ENCODE data around the gene TTLL4. TPM values are rescaled to one million over a fixed set of nuclear protein-coding genes. Genes with fewer than 3 reads are reported as not detected.
A peak's percentile ranks its signal among the peaks of the same experiment; 100 is the strongest.

The TTLL4 gene
- total and polyA plus RNA-seq, 5 experiments from 2014 or later = 2.2 to 23.1 (median 5.4) TPM

- peaks cover 0 to 11% (median 7%) of the 10 kb centered on the region in 4 donors for H3K4me1 Mint-ChIP-seq
- peak overlapping the region in 2 of 10 donors; percentile 28 to 40 for H3K4me3 Mint-ChIP-seq
- POLR2A ChIA-PET = no interaction called here
- ATAC-seq (no peak), DNase-seq (no peak)
- peaks cover 29 to 65% (median 52%) of the 10 kb centered on the region in 5 donors for H3K27me3 Mint-ChIP-seq
- H3K9me3 Mint-ChIP-seq = peaks cover 0 to 12% (median 5%) of the 10 kb centered on the region in 9 donors
- peak overlapping the region in 1 of 10 donors; percentile 87 for H3K27ac Mint-ChIP-seq
- H3K36me3 Mint-ChIP-seq = peaks cover 12 to 16% (median 15%) of the 10 kb centered on the region in 3 donors
Measured at GRCh38 chr2:218782528-218782844, 71.9 kb downstream of the TTLL4 start.

GRCh38 chr2:218783688-218784087 lies 73.1 kb downstream of the TTLL4 start:
- DNase-seq (no peak), ATAC-seq (no peak)
- H3K9me3 Mint-ChIP-seq = peaks cover 0 to 5% (median 0%) of the 10 kb centered on the region in 9 donors
- peaks cover 34 to 72% (median 59%) of the 10 kb centered on the region in 5 donors for H3K27me3 Mint-ChIP-seq
- no peak overlapping the region for H3K4me3 Mint-ChIP-seq
- POLR2A ChIA-PET = no interaction called here
- peaks cover 0 to 11% (median 7%) of the 10 kb centered on the region in 4 donors for H3K4me1 Mint-ChIP-seq
- no peak overlapping the region for H3K27ac Mint-ChIP-seq
- H3K36me3 Mint-ChIP-seq = peaks cover 10 to 20% (median 16%) of the 10 kb centered on the region in 3 donors

- ATAC-seq = no peak
- Mint-ChIP-seq H3K36me3 (peaks cover 5 to 25% (median 13%) of the 10 kb centered on the region in 3 donors), H3K4me3 (no peak overlapping the region), H3K27ac (no peak overlapping the region), H3K4me1 (peaks cover 0 to 11% (median 7%) of the 10 kb centered on the region in 4 donors), H3K27me3 (peaks cover 27 to 64% (median 52%) of the 10 kb centered on the region in 5 donors), H3K9me3 (peaks cover 0 to 4% (median 0%) of the 10 kb centered on the region in 9 donors)
- POLR2A ChIA-PET = no interaction called here
- no peak for DNase-seq
Measured at GRCh38 chr2:218785103-218785502, 74.5 kb downstream of the TTLL4 start.

GRCh38 chr2:218786133-218786532 lies 75.5 kb downstream of the TTLL4 start:
- Mint-ChIP-seq H3K9me3 (peaks cover 0 to 4% (median 0%) of the 10 kb centered on the region in 9 donors), H3K4me1 (peaks cover 0 to 9% (median 5%) of the 10 kb centered on the region in 4 donors), H3K36me3 (peaks cover 5 to 25% (median 10%) of the 10 kb centered on the region in 3 donors), H3K27me3 (peaks cover 22 to 57% (median 48%) of the 10 kb centered on the region in 5 donors), H3K27ac (no peak overlapping the region), H3K4me3 (no peak overlapping the region)
- no peak for ATAC-seq
- no peak for DNase-seq
- POLR2A ChIA-PET = no interaction called here

GRCh38 chr2:218788529-218789255 lies 78.1 kb downstream of the TTLL4 start:
- Mint-ChIP-seq H3K4me1 (no peaks in the 10 kb centered on the region), H3K27ac (no peak overlapping the region), H3K4me3 (no peak overlapping the region), H3K9me3 (peaks cover 0 to 4% (median 0%) of the 10 kb centered on the region in 9 donors), H3K27me3 (peaks cover 7 to 41% (median 31%) of the 10 kb centered on the region in 5 donors), H3K36me3 (peaks cover 2 to 20% (median 9%) of the 10 kb centered on the region in 3 donors)
- DNase-seq = no peak
- POLR2A ChIA-PET = no interaction called here
- no peak for ATAC-seq

GRCh38 chr2:218792433-218792832 lies 81.8 kb downstream of the TTLL4 start:
- ATAC-seq (no peak), DNase-seq (no peak)
- POLR2A ChIA-PET = no interaction called here
- H3K36me3 Mint-ChIP-seq = peaks cover 0 to 15% (median 9%) of the 10 kb centered on the region in 3 donors
- H3K4me3 Mint-ChIP-seq = no peak overlapping the region
- peaks cover 9 to 39% (median 16%) of the 10 kb centered on the region in 5 donors for H3K27me3 Mint-ChIP-seq
- H3K4me1 Mint-ChIP-seq = no peaks in the 10 kb centered on the region
- no peak overlapping the region for H3K27ac Mint-ChIP-seq
- H3K9me3 Mint-ChIP-seq = peaks cover 0 to 4% (median 0%) of the 10 kb centered on the region in 9 donors

GRCh38 chr2:218796691-218797090 lies 86.1 kb downstream of the TTLL4 start:
- POLR2A ChIA-PET = no interaction called here
- Mint-ChIP-seq H3K9me3 (no peaks in the 10 kb centered on the region), H3K36me3 (no peaks in the 10 kb centered on the region), H3K4me1 (no peaks in the 10 kb centered on the region), H3K27me3 (peaks cover 5 to 29% (median 20%) of the 10 kb centered on the region in 5 donors), H3K4me3 (no peak overlapping the region), H3K27ac (no peak overlapping the region)
- DNase-seq (no peak), ATAC-seq (no peak)

- POLR2A ChIA-PET = no interaction called here
- peaks cover 0 to 9% (median 7%) of the 10 kb centered on the region in 4 donors for H3K4me1 Mint-ChIP-seq
- H3K9me3 Mint-ChIP-seq = peaks cover 0 to under 1% (median 0%) of the 10 kb centered on the region in 9 donors
- no peak overlapping the region for H3K27ac Mint-ChIP-seq
- H3K36me3 Mint-ChIP-seq = peaks cover 0 to under 1% (median 0%) of the 10 kb centered on the region in 3 donors
- H3K27me3 Mint-ChIP-seq = peaks cover 7 to 26% (median 20%) of the 10 kb centered on the region in 5 donors
- ATAC-seq (no peak), DNase-seq (no peak)
- no peak overlapping the region for H3K4me3 Mint-ChIP-seq
Measured at GRCh38 chr2:218798767-218799504, 88.3 kb downstream of the TTLL4 start.

- peaks cover 2 to 8% (median 5%) of the 10 kb centered on the region in 3 donors for H3K36me3 Mint-ChIP-seq
- H3K4me1 Mint-ChIP-seq = peaks cover 0 to 9% (median 7%) of the 10 kb centered on the region in 4 donors
- POLR2A ChIA-PET = no interaction called here
- H3K4me3 Mint-ChIP-seq = no peak overlapping the region
- H3K9me3 Mint-ChIP-seq = peaks cover 0 to 11% (median 6%) of the 10 kb centered on the region in 9 donors
- peaks cover 13 to 25% (median 17%) of the 10 kb centered on the region in 5 donors for H3K27me3 Mint-ChIP-seq
- H3K27ac Mint-ChIP-seq = no peak overlapping the region
- no peak for ATAC-seq
- no peak for DNase-seq
Measured at GRCh38 chr2:218799990-218800389, 89.4 kb downstream of the TTLL4 start.

GRCh38 chr2:218802386-218802994 lies 91.9 kb downstream of the TTLL4 start:
- peaks cover 0 to 19% (median 12%) of the 10 kb centered on the region in 9 donors for H3K9me3 Mint-ChIP-seq
- ATAC-seq (peak in 1 of 2 donors; percentile 74), DNase-seq (peak in 3 of 10 donors; percentile 30 to 52 (median 45))
- H3K4me3 Mint-ChIP-seq = no peak overlapping the region
- H3K4me1 Mint-ChIP-seq = peaks cover 0 to 9% (median 7%) of the 10 kb centered on the region in 4 donors
- no peak overlapping the region for H3K27ac Mint-ChIP-seq
- H3K36me3 Mint-ChIP-seq = peaks cover 2 to 13% (median 12%) of the 10 kb centered on the region in 3 donors
- POLR2A ChIA-PET = no interaction called here
- peaks cover 17 to 42% (median 23%) of the 10 kb centered on the region in 5 donors for H3K27me3 Mint-ChIP-seq

GRCh38 chr2:218804817-218805216 lies 94.2 kb downstream of the TTLL4 start:
- Mint-ChIP-seq H3K27ac (no peak overlapping the region), H3K27me3 (peaks cover 19 to 41% (median 28%) of the 10 kb centered on the region in 5 donors), H3K4me3 (no peak overlapping the region), H3K36me3 (peaks cover 2 to 13% (median 12%) of the 10 kb centered on the region in 3 donors), H3K9me3 (peaks cover 0 to 19% (median 12%) of the 10 kb centered on the region in 9 donors), H3K4me1 (peaks cover 0 to 9% (median 7%) of the 10 kb centered on the region in 4 donors)
- ATAC-seq = no peak
- POLR2A ChIA-PET = no interaction called here
- no peak for DNase-seq
